IPS-11a (cell line): Measurements from ENCODE around the gene NPRL2.
A peak's percentile ranks its signal among the peaks of the same experiment; 100 is the strongest.

Source experiments
- H3K4me3 ChIP-seq: one replicate; pipeline ENCODE4 v1.5.1; 2013; ENCODE audit warnings: low read depth, low read length, control low read depth

The NPRL2 gene

GRCh38 chr3:50373146-50374051 is 22.8 kb upstream of the NPRL2 start:
- H3K4me3 ChIP-seq = no peak overlapping the region

DNA sequence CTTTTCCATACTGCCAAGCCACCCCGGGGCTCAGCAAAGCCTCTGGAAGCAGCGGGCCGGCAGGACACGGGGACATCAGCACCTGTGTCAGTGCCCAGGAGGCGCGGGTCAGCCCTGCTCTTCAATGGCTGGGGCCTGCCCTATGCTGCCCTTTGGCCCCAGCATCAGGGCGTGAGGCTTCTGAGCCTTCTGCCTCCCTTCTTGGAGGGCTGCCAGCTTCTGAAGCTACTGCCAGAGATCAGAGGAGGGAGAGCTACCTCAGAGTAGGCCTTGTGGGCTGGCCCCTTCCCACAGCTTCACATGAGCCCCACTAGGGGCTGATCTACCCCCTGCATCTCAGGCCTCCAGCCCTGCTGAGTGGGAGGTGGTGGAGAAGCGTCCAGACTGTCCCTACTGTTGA is 21.8 kb upstream of the NPRL2 start:
- no peak overlapping the region for H3K4me3 ChIP-seq

- no peak overlapping the region for H3K4me3 ChIP-seq
Observed at GRCh38 chr3:50371133-50371685, 20.6 kb upstream of the NPRL2 start.

GRCh38 chr3:50370594-50370993 is 20.0 kb upstream of the NPRL2 start:
- H3K4me3 ChIP-seq = no peak overlapping the region

DNA sequence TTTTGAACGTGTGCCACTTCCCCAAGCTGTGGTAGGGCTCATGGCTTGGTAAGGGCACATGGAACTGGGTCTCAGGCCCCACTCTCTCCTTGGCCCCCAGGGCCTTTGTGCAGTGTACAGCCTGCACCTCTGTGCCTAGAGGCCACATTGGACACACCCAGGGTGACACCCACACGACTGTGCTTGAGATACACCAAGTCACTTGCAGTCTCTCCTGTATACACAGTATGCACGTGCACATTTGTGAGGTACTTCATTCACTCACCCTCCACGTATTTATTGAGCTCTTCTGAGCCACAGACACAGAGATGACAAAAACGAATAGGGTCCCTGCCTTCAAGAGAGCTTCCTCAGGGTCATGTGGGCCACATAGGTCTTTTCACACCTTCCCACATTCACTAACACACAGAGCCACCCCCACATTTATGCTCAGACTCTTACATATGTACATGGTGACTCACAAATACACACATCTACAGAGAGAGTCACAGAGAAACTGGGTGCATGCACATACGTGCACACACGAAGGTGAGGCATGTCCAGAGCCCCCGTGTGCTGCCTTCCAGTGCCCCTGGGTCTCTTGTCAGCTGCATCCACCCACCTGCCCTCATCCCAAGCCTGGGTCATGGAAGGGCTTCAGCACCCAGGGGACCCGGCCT is 18.6 kb upstream of the NPRL2 start:
- no peak overlapping the region for H3K4me3 ChIP-seq

GRCh38 chr3:50365842-50366220 is 15.3 kb upstream of the NPRL2 start:
- H3K4me3 ChIP-seq = peak overlapping the region; percentile 55

- peak overlapping the region; percentile 55 for H3K4me3 ChIP-seq
Observed at GRCh38 chr3:50365080-50365841, 14.7 kb upstream of the NPRL2 start.

DNA sequence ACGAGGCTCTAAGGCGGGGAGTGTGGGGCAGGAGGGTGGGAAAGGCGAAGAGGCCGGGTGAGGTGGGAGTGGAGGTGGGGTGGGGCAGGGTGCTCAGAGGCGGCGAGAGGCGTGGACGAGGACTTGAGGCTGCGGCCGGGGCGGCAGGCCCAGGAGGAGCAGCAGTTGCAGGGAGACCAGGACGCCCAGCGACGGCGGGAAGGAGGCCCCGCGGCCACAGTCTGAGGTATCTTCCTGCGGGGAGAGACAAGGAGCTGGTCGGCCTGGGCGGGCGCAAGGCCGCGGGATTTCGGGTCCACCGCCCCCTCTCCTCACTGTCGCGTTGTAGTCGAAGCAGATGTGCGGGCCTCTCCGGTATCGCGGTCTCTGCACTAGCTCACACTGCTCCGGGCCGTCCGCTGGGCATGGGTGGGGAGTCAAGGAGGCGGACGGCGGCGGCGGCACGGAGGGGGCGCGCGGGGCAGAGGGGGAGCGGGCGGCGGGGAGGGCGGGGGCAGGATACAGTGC is 14.1 kb upstream of the NPRL2 start:
- peak overlapping the region; percentile 17 for H3K4me3 ChIP-seq

DNA sequence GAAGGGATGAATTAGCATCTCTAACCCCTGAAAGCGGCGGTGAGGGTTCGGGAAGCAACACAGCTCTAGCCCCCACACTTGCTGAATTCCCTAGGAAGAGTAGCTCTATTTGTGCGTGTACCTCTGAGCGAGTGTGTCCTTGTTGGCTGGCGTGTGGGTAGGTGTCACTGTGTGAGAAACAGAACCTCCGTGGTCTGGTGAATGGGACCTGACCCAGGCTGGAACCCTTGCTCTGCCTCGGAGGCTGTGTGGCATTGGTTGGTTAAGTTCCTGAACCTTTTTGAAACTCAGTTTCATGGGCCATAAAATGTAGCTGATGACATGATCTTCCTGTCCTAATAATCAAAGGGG is 9.2 kb upstream of the NPRL2 start:
- peak overlapping the region; percentile 30 for H3K4me3 ChIP-seq

GRCh38 chr3:50358911-50359759 is 8.6 kb upstream of the NPRL2 start, which contains the start of gene TMEM115:
TSS of gene TMEM115 (minus strand) at chr3:50359521. CDS start at chr3:50359063, 458 bp downstream.
- peak within 1 kb of the TSS; percentile 95 for H3K4me3 ChIP-seq

DNA sequence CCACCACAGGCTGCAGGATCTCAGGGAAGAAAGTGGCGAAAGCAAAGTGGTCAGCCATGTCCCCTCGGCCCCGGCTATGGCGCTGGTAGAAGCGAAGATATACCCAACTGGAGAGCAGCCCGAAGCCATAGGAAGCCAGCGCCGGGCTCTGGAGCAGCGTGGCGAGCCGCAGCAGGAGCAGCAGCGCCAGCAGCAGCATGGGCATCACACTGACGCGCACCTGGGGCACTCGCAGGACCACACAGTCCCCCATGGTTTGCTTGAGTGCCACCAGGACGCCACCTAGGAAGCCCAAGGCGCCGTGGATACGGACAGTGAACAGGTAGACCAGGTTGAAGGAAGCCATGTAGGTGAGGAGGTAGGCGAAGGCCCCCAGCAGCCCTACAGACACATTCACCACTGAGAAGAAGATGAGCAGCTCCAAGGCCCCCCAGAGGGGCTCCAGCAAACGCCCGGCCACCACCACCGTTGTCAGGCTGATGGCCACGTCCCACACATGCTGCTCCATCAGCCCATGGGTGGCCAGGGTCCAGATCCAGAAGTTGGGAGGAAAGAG is 7.9 kb upstream of the NPRL2 start:
- H3K4me3 ChIP-seq = peak overlapping the region; percentile 95

DNA sequence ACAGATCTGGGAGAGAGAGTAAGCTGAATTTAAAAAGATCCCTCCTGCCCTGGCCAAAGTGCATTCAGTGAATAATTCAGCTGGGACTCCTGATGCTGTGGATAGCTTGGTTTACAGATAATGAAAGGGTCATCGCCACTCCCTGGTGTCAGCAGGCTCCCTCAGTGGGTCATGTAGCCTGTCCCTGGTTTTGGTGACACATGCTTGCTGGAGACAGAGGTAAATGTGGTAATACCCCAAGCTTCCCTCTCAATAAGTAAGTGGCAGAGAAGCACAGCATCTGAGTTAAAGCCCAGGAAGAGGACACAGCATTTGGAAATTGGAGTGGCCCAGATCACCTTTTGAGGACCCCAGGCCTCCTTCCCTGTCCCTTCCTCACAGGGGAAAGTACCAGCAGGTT is 6.9 kb upstream of the NPRL2 start:
- H3K4me3 ChIP-seq = no peak overlapping the region

DNA sequence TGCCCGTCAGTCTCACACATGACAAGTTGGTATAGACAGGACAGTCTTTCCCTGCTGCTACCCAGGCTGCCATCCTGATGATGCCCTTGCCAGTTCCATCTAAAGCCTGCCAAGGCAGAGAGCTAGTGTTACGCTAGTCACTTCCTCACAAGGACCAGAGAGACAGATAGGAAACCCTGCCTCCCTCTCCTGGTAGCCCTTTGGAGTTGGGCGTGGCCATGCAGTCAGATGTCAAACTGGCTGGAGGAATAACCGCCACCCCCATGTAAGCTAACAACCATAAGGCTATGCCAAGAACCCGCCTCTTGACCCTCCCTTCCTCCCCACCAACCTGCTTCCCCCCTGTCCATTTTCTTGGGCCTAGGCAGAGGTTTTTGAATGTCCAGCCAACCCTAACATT is 6.0 kb upstream of the NPRL2 start:
- no peak overlapping the region for H3K4me3 ChIP-seq

DNA sequence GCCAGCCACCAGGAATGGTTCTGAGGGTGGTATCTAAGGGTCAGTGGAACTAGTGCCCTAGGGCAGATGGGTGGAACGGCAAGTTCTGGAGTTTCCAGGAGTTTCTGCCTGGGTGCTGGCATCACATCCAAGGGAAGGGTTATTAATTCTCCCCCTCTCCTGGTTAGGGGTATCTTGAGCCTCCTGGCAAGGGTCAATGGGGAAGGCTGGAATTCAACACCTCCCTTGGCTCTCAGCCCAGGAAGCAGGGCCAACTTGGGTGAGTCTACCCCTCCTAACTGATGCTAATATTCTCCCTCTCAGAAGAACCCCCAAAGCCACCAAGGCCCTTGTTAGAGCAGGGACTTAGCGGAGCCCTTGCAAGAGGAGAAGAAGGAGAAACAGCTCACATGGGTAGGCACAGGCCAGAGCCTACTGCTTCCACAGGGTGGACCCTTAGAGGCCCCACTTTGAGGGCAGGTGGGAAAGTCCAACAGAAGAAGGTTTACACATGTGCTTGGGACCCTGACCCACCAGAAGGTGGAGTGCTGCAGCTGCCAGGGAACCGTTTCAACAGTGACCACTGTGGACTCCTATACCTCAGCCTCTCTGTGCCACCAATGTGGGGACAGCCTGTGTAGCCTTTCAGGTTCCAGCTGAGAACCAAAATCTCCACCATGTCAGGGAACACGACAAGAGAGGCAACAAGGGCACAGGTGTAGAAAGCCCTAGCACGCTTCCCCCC is 5.4 kb upstream of the NPRL2 start:
- no peak overlapping the region for H3K4me3 ChIP-seq

DNA sequence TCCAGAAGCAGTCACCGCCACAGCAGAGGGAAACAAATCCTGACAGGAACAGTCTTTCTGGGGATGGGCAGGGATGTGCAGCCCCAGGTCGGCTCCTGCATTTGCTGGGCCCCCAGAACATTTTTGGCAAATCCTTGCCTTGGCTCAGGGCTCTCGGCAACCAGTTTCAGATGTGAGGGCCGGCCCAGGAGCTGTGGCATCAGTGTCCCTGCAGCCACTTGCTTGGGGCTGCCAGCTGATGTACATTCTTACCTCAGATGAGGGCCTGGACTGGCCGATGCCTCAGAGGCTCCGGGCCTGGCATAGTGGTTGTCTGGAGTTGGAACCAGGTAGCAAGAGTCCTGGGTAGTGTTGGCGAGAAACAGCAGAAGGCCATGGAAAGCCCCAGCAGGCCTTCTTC is 4.3 kb upstream of the NPRL2 start:
- H3K4me3 ChIP-seq = no peak overlapping the region

GRCh38 chr3:50354186-50354764 is 3.7 kb upstream of the NPRL2 start:
- H3K4me3 ChIP-seq = no peak overlapping the region

GRCh38 chr3:50353245-50354004 is 2.9 kb upstream of the NPRL2 start:
- H3K4me3 ChIP-seq = no peak overlapping the region

DNA sequence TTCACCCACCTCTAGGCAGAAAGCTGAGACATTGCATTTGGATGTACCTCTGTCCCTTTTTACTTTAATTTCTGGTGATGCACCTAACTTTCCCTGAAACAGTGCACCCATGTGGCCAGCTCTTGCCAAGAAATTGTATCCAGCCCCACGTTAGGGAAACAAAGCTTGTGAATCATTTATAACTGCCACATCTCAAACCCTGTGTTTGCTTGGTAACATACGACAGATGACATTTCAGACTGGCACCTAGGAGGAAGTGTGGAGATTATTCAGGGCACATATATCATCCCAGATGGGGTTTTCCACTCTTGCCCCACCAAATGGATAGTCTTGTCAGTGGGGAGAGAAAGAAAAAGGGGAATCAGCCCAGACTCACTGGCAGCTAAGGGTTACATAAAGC is 2.2 kb upstream of the NPRL2 start:
- no peak overlapping the region for H3K4me3 ChIP-seq
